Activated CD4-positive, CD25-positive, alpha-beta regulatory T cell treated with anti-CD3 and anti-CD28 coated beads, Interleukin-2, amount 50 U/mL, for 24 hours (primary cell): ENCODE data around the gene SLC30A7.
"Not testable (repeated sequence)": the region's sequence is repeated elsewhere in the genome, so short reads cannot be mapped to it uniquely, and the experiment has no call there.

Experiments
- ATAC-seq, 2 donors: fragments of 150-1000 bp; cut with Tn5 transposase; one replicate each; pipeline ENCODE4 v1.10.0; 2021; ENCODE audit warnings: mild to moderate bottlenecking in 1 of 2, moderate library complexity in 1 of 2

SLC30A7 gene

GRCh38 chr1:100941580-100942216 lies 45.8 kb downstream of the SLC30A7 start:
- no peak for ATAC-seq

- no peak for ATAC-seq
These were observed 46.6 kb downstream of the SLC30A7 start for GRCh38 chr1:100942304-100943046.

- ATAC-seq: no peak
These were observed 47.6 kb downstream of the SLC30A7 start for GRCh38 chr1:100943533-100943932.

GRCh38 chr1:100946064-100946463 lies 50.2 kb downstream of the SLC30A7 start:
- ATAC-seq: not testable (repeated sequence)

GRCh38 chr1:100947816-100948215 lies 51.9 kb downstream of the SLC30A7 start:
- ATAC-seq: not testable (repeated sequence)

GRCh38 chr1:100948721-100949405 lies 53.0 kb downstream of the SLC30A7 start:
- not testable (repeated sequence) for ATAC-seq

- ATAC-seq: not testable (repeated sequence)
These were observed 53.7 kb downstream of the SLC30A7 start for GRCh38 chr1:100949515-100950158.

GRCh38 chr1:100950337-100950736 lies 54.4 kb downstream of the SLC30A7 start:
- no peak for ATAC-seq

GRCh38 chr1:100950781-100951180 lies 54.9 kb downstream of the SLC30A7 start:
- ATAC-seq: no peak

- no peak for ATAC-seq
These were observed 56.3 kb downstream of the SLC30A7 start for GRCh38 chr1:100952104-100952745.

- ATAC-seq: peak; percentile 65 to 94
These were observed 57.1 kb downstream of the SLC30A7 start for GRCh38 chr1:100952970-100953369.

- ATAC-seq: no peak
These were observed 58.3 kb downstream of the SLC30A7 start for GRCh38 chr1:100953960-100954730.

GRCh38 chr1:100955322-100955721 lies 59.4 kb downstream of the SLC30A7 start:
- peak; percentile 40 to 47 for ATAC-seq

GRCh38 chr1:100959502-100960060 lies 63.7 kb downstream of the SLC30A7 start:
- ATAC-seq: peak; percentile 64 to 71

GRCh38 chr1:100960098-100960497 lies 64.2 kb downstream of the SLC30A7 start:
- no peak for ATAC-seq

GRCh38 chr1:100968621-100969020 lies 72.7 kb downstream of the SLC30A7 start:
- ATAC-seq: no peak

- no peak for ATAC-seq
These were observed 73.4 kb downstream of the SLC30A7 start for GRCh38 chr1:100969327-100969726.

- ATAC-seq: no peak
These were observed 75.1 kb downstream of the SLC30A7 start for GRCh38 chr1:100971021-100971420.

- ATAC-seq: no peak
These were observed 76.3 kb downstream of the SLC30A7 start for GRCh38 chr1:100972185-100972584.

- no peak for ATAC-seq
These were observed 81.0 kb downstream of the SLC30A7 start for GRCh38 chr1:100976936-100977335.

GRCh38 chr1:100979631-100980030 lies 83.7 kb downstream of the SLC30A7 start:
- no peak for ATAC-seq

- no peak for ATAC-seq
These were observed 86.9 kb downstream of the SLC30A7 start for GRCh38 chr1:100982793-100983192.
